Liver (tissue), 9 donors: ENCODE measurements around the gene CSAD. TPM values are rescaled to one million over a fixed set of nuclear protein-coding genes. Genes with fewer than 3 reads are reported as not detected.

ENCODE experiments used
- DNase-seq: peaks from one replicate; pipeline ENCODE4 v3.0.0-alpha.2; 2017; ENCODE audit warnings: low spot score
- H3K27ac ChIP-seq, 2 donors: one replicate each; pipeline ENCODE4 v1.7.0; 2013; ENCODE audit warnings: inconsistent platforms in 2 of 2, low read length in 2 of 2, control low read depth in 1 of 2, low read depth in 1 of 2, mild to moderate bottlenecking in 1 of 2
- H3K27me3 ChIP-seq, 4 donors: one replicate each; pipeline versions ENCODE4 v1.6.1 to v1.7.0; 2013; ENCODE audit warnings: low read length in 3 of 4, inconsistent platforms in 1 of 4, mild to moderate bottlenecking in 1 of 4, moderate library complexity in 1 of 4; ENCODE audit not compliant: control insufficient read depth in 4 of 4, insufficient read depth in 4 of 4
- H3K36me3 ChIP-seq, 4 donors: one replicate each; pipeline versions ENCODE4 v1.6.1 to v1.7.0; 2013; ENCODE audit warnings: low read length in 3 of 4, mild to moderate bottlenecking in 3 of 4, low read depth in 1 of 4, moderate library complexity in 1 of 4; ENCODE audit not compliant: control insufficient read depth in 4 of 4, insufficient read depth in 3 of 4
- H3K4me1 ChIP-seq, 4 donors: one replicate each; pipeline versions ENCODE4 v1.6.1 to v1.7.0; 2013; ENCODE audit warnings: low read length in 3 of 4, mild to moderate bottlenecking in 3 of 4, moderate library complexity in 1 of 4; ENCODE audit not compliant: control insufficient read depth in 4 of 4, insufficient read depth in 4 of 4
- H3K4me3 ChIP-seq, 3 donors: one replicate each; pipeline versions ENCODE4 v1.6.1 to v1.7.0; 2013; ENCODE audit warnings: low read length in 3 of 3, control low read depth in 1 of 3, low read depth in 1 of 3, mild to moderate bottlenecking in 1 of 3
- H3K9ac ChIP-seq, 2 donors: one replicate each; pipeline ENCODE4 v1.7.0; 2013; ENCODE audit warnings: low read length in 2 of 2, mild to moderate bottlenecking in 2 of 2, moderate library complexity in 2 of 2, control low read depth in 1 of 2, low read depth in 1 of 2
- H3K9me3 ChIP-seq, 4 donors: one replicate each; pipeline versions ENCODE4 v1.6.1 to v1.7.0; 2013; ENCODE audit warnings: low read length in 3 of 4; ENCODE audit not compliant: control insufficient read depth in 4 of 4
- ATF3 ChIP-seq: IDR thresholded peaks from 2 replicates; pipeline ENCODE4 v1.6.1; 2016; ENCODE audit warnings: antibody characterized with exemption
- CTCF ChIP-seq: fragments of 150-350 bp; IDR thresholded peaks from 2 replicates; pipeline ENCODE4 v1.5.1; 2017; ENCODE audit warnings: improper control_type of control experiment, low read depth, low read length; ENCODE audit not compliant: missing input control
- EGR1 ChIP-seq, 2 donors: IDR thresholded peaks; 2 replicates each; pipeline ENCODE4 v1.6.1; 2016 to 2018; ENCODE audit warnings: antibody characterized with exemption in 2 of 2, low read depth in 2 of 2
- FOXA1 ChIP-seq: IDR thresholded peaks from 2 replicates; pipeline ENCODE4 v1.6.1; 2016; ENCODE audit warnings: antibody characterized with exemption
- FOXA2 ChIP-seq: IDR thresholded peaks from 2 replicates; pipeline ENCODE4 v1.6.1; 2016; ENCODE audit warnings: antibody characterized with exemption
- GABPA ChIP-seq, 2 donors: IDR thresholded peaks in 1 of 2; conservative IDR thresholded peaks in 1 of 2; 2 replicates each; pipeline ENCODE4 v1.6.1; 2016; ENCODE audit warnings: antibody characterized with exemption in 2 of 2, mild to moderate bottlenecking in 1 of 2, moderate library complexity in 1 of 2
- HNF4A ChIP-seq, 2 donors: conservative IDR thresholded peaks; 2 replicates each; pipeline ENCODE4 v1.6.1; 2016; ENCODE audit warnings: antibody characterized with exemption in 2 of 2, mild to moderate bottlenecking in 2 of 2
- HNF4G ChIP-seq: IDR thresholded peaks from 2 replicates; pipeline ENCODE4 v1.6.1; 2016; ENCODE audit warnings: antibody characterized with exemption
- JUND ChIP-seq, 2 donors: IDR thresholded peaks; 2 replicates each; pipeline ENCODE4 v1.6.1; 2016; ENCODE audit warnings: antibody characterized with exemption in 2 of 2
- MAX ChIP-seq: IDR thresholded peaks from 2 replicates; pipeline ENCODE4 v1.6.1; 2016; ENCODE audit warnings: antibody characterized with exemption
- NR2F2 ChIP-seq: IDR thresholded peaks from 2 replicates; pipeline ENCODE4 v1.6.1; 2016; ENCODE audit warnings: antibody characterized with exemption
- RAD21 ChIP-seq, 2 donors: IDR thresholded peaks; 2 replicates each; pipeline ENCODE4 v1.6.1; 2016; ENCODE audit warnings: antibody characterized with exemption in 2 of 2, mild to moderate bottlenecking in 2 of 2
- REST ChIP-seq: IDR thresholded peaks from 2 replicates; pipeline ENCODE4 v1.6.1; 2016; ENCODE audit warnings: antibody characterized with exemption, mild to moderate bottlenecking
- RXRA ChIP-seq, 2 donors: IDR thresholded peaks; 2 replicates each; pipeline ENCODE4 v1.6.1; 2017 to 2018; ENCODE audit warnings: antibody characterized with exemption in 2 of 2, mild to moderate bottlenecking in 1 of 2
- SP1 ChIP-seq: IDR thresholded peaks from 2 replicates; pipeline ENCODE4 v1.6.1; 2018; ENCODE audit warnings: antibody characterized with exemption, mild to moderate bottlenecking
- TAF1 ChIP-seq: conservative IDR thresholded peaks from 2 replicates; pipeline ENCODE4 v1.6.1; 2016; ENCODE audit warnings: antibody characterized with exemption, mild to moderate bottlenecking
- YY1 ChIP-seq: IDR thresholded peaks from 2 replicates; pipeline ENCODE4 v1.6.1; 2016; ENCODE audit warnings: antibody characterized with exemption, mild to moderate bottlenecking
- ZBTB33 ChIP-seq: IDR thresholded peaks from 2 replicates; pipeline ENCODE4 v1.6.1; 2016; ENCODE audit warnings: antibody characterized with exemption
- WGBS: extraction: QIAGEN DNeasy Blood & Tissue Kit; methylation state at CpG from one replicate; pipeline ENCODE4 v1.1.7; 2013; 5-methylcytosine and 5-hydroxymethylcytosine counted together
- polyA plus RNA-seq, 2 donors: library from polyadenylated mRNA; stranded (reverse) in 1 of 2; unstranded in 1 of 2; fragments of 200-250 nt in 1 of 2; fragments of >200 nt in 1 of 2; fragmentation: Nextera tagmentation in 1 of 2; extraction: Ambion mirVana in 1 of 2; gene quantifications; one replicate each; pipeline versions ENCODE4 v1.2.1 to v1.2.3, GENCODE V29; 2013 to 2015
- total RNA-seq, 2 donors: library from RNA; depleted of rRNA; stranded (reverse); fragments of >200 nt; gene quantifications; one replicate each; pipeline ENCODE4 v1.2.3, GENCODE V29; 2014
- donor health status: healthy.
- donor health status: healthy.
- donor health status: healthy.
- donor health status: healthy.
- donor health status: healthy.

CSAD gene
- total and polyA plus RNA-seq, 4 donors, result 4.4 to 41.5 (median 35.1) TPM

GRCh38 chr12:53159195-53159839 is 21.4 kb downstream of the CSAD start:
- 8% methylated on average over 14 of the region's 14 CpGs for WGBS
- TF ChIP-seq EGR1 (IDR thresholded peaks at IDR 0.05; ENCODE audit: low read depth in 2 of 2), result no peak
- no peak for TF ChIP-seq NR2F2
- no peak for TF ChIP-seq HNF4G
- TF ChIP-seq TAF1, result no peak
- TF ChIP-seq RAD21 (IDR thresholded peaks at IDR 0.05), result peak; percentile 95 to 97
- TF ChIP-seq REST, result no peak
- no peak for TF ChIP-seq JUND (IDR thresholded peaks at IDR 0.05)
- TF ChIP-seq ZBTB33, result no peak
- peak; percentile 44 to 49 for TF ChIP-seq HNF4A (conservative IDR thresholded peaks at IDR 0.05)
- TF ChIP-seq GABPA (IDR thresholded peaks at IDR 0.05 in 1 of 2, conservative IDR thresholded peaks at IDR 0.05 in 1 of 2), result no peak
- TF ChIP-seq CTCF, result peak; percentile 99
- TF ChIP-seq RXRA (IDR thresholded peaks at IDR 0.05), result peak; percentile 37 to 45
- TF ChIP-seq YY1, result no peak
- TF ChIP-seq MAX, result no peak
- peak; percentile 29 for TF ChIP-seq SP1
- TF ChIP-seq FOXA2, result no peak
- peak; percentile 88 for TF ChIP-seq ATF3
- no peak for TF ChIP-seq FOXA1
- Histone ChIP-seq H3K36me3 (peaks cover 0 to 2% (median 0%) of the 10 kb centered on the region in 4 donors), H3K9me3 (no peaks in the 10 kb centered on the region), H3K9ac (no peak overlapping the region), H3K4me3 (no peak overlapping the region), H3K27me3 (no peaks in the 10 kb centered on the region), H3K27ac (peak overlapping the region in 1 of 2 donors; percentile 17), H3K4me1 (peaks cover 12 to 53% (median 52%) of the 10 kb centered on the region in 4 donors)
- peak; percentile 88 for DNase-seq
